SK-N-MC (cell line): ENCODE measurements around the gene PCNT.

Experiments used
- EZH2 ChIP-seq: fragments of 200-600 bp; sonication (generic); IDR thresholded peaks from one replicate; pipeline ENCODE4 v1.6.1; 2017; ENCODE audit warnings: antibody characterized with exemption
- FOXP2 ChIP-seq: optimal IDR thresholded peaks from 2 replicates; pipeline ENCODE3; 2011; ENCODE audit warnings: mild to moderate bottlenecking, moderate library complexity; ENCODE audit not compliant: insufficient read depth; ENCODE audit errors: extremely low read length, control extremely low read depth
- POLR2AphosphoS5 ChIP-seq: IDR thresholded peaks from 2 replicates; pipeline ENCODE4 v1.6.1; 2012; ENCODE audit warnings: mild to moderate bottlenecking, low read depth, low read length, borderline replicate concordance

GRCh38 chr21:46352913-46353312 lies 29.0 kb downstream of the PCNT start:
- TF ChIP-seq EZH2 (no peak), POLR2AphosphoS5 (no peak), FOXP2 (no peak)
